GM12873 (cell line): ENCODE results near the gene MMP15.

Experiments used
- CTCF ChIP-seq: IDR thresholded peaks from 2 replicates; pipeline ENCODE4 v1.5.1; 2012; ENCODE audit warnings: low read depth, mild to moderate bottlenecking, moderate library complexity, low read length, control low read depth; ENCODE audit not compliant: insufficient read depth; ENCODE audit errors: missing control alignments

The MMP15 gene

GRCh38 chr16:58046054-58046881 is 20.7 kb downstream of the MMP15 start:
- no peak for TF ChIP-seq CTCF

DNA sequence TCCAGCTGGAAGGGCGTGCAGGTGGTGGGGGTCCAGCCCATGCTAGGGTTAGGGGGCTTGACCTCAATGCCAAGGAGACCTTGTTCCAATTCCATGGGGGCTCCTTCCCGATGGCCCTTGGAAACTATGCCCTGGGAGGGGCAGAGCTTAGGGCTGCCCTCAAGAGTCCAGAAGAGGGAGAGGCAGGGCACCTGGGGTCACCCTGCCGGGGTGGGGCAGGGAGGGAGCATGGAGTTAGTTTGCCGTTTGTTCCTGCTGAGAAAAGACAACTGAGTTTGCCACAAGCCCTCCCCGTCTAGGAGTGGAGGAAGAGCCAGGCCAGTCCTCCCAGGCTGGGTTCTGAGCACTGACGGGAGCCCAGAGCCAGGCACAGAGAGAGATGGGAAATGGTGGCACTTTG is 21.4 kb downstream of the MMP15 start:
- no peak for TF ChIP-seq CTCF

DNA sequence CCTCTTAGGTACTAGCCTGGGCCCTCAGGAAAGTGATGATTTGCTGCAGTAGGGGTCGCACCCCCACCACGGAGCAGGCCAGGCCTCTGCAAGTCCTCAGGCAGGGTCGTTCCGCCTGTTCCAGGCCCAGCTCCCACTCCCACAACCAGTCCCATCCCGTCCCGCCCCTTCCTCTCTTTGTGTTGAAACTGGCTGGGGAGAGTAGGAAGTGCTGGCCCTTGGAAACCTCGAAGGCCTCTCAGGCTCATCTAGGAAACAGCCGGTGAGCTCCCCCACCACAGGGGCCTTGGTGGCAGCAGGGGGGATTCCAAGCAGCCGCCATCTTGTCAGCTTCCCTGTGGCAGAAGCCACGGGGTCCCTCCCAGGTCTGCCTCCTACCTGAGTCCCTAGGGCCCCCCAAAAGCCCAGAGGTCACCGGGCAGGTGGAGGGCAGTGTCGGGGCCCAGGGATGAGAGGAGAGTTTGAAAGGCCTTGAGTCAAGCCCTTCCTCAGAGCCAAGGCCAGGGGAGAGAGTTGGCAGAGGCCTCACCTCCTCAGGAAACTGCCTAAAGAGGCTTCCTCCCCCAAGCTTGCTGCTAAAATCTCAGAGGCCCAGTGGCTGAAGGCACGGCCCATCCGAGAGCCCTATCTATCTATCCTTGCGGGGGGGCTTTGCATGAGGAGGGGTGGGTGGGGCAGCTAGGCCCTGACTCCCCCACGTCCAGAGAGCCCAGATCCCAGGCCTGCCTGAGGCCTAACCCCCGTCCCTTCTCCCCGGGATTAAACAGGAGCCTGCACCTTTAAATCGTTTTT is 22.2 kb downstream of the MMP15 start:
- no peak for TF ChIP-seq CTCF

DNA sequence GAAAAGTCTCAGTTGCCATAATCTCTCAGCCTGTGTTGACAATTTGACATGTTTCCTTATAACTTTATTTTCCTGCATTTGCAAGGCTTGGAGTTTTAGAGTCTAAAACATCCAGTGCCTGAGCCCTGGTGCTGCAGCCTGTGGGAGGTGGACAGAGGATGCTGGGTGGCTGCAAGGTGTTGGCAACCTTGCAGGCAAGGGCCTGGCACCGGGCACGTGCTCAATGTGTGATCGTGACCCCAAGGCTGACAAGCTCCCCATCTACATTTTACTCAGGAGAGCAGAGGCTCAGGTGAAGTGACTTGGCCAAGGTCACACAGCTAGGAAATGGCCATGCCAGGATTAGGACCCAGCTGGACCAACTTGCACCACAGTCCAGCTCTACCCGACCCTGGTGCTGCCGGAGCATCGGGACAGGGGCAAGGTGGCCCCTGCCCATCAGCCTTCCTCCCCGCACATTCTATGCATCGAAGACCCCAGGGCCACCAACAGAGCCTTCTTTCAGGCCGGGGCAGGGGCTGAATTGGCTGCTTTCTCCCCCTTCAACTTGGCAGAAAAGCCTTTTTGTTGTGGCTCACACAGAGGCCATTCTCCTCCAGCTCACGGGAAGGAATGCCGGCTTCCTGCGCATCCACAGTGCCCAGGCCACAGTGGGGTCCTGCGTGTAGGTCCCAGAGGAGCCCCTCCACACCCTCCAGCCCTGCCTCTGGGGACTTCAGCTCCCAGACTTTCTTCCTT is 23.1 kb downstream of the MMP15 start:
- TF ChIP-seq CTCF = no peak

DNA sequence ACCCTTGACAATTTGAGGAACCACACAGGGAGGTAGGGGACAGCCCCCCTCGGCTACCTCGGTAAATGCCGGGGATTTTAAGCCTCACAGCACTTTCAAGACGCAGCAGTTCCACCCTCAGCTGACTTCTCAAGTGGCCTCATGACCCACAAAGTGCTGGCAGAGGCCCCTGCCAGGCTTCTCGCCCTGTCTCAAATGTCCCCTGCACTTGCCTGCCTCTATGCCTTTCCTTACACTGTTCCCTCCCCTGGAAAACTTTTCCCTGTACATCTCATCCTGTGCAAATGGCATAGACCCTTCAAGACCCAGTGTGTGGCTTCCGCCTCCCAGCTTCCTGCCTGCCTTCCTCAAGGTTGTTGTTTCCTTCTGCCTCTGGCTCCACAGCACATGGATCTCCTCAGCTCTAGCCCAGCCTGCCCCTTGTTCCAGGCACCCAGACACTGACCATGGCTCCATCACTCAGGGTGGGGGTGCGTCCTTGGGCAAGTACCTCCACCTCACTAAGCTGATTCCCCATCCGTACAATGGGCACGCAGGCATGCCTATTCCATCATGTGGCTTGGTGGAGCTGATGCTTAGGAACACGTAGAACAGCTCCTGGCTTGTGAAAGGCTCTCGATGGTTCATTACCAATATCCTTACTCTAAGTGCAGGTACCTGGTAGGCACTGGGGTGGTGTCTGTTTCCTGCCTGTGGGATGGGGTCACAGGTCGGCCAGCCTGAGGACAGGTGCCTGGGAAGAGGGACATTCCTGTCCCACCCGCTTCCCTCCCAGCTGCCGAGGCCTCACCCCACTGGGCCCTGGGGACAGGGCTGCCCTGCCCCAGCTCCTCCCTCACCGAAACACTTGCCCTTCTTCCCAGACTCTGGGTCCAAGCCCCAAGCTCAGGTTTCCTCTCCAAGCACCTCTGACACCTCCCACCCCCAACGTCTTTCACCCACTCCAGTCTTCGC is 24.0 kb downstream of the MMP15 start:
- TF ChIP-seq CTCF = no peak

DNA sequence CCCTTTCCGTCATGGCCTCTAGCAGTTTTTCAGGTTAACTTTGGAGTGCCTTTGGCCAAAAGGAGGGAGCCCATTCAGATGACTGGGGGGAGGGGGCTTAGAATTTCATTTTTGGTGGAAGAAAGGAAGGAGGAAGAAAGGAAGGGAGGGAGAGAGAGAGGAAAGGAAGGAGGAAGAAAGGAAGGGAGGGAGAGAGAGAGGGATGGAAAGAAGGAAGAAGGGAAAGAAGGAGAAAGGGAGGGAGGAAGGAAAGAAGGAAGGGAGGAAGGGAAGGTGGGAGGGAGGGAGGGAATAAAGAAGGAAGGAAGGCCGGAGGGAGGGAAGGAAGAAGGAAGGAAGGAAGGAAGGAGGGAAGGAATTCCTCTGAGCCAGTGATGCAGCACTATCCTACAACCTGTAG is 25.7 kb downstream of the MMP15 start:
- no peak for TF ChIP-seq CTCF
